A549 (cell line): ENCODE measurements around the gene SLC25A25.

Experiments used
- EP300 ChIP-seq, 2 experiments: fragments of >200 bp; sonication (Bioruptor Twin); formaldehyde crosslinking; IDR thresholded peaks; 2 replicates in 1 of 2; 3 replicates in 1 of 2; pipeline ENCODE4 v1.6.1; 2016 to 2017
- RAD21 ChIP-seq, 2 experiments: fragments of >200 bp in 1 of 2; sonication (Bioruptor Twin) in 1 of 2; formaldehyde crosslinking in 1 of 2; IDR thresholded peaks in 1 of 2; conservative IDR thresholded peaks in 1 of 2; 2 replicates in 1 of 2; 3 replicates in 1 of 2; pipeline ENCODE4 v1.6.1; 2012 to 2018; ENCODE audit warnings: inconsistent platforms in 1 of 2
- TF ChIP-seq, protein P1 (sequence below): fragments of 150-350 bp; IDR thresholded peaks from 2 replicates; pipeline ENCODE4 v1.6.1; 2014; ENCODE audit warnings: low read depth, mild to moderate bottlenecking, low read length

DNA sequence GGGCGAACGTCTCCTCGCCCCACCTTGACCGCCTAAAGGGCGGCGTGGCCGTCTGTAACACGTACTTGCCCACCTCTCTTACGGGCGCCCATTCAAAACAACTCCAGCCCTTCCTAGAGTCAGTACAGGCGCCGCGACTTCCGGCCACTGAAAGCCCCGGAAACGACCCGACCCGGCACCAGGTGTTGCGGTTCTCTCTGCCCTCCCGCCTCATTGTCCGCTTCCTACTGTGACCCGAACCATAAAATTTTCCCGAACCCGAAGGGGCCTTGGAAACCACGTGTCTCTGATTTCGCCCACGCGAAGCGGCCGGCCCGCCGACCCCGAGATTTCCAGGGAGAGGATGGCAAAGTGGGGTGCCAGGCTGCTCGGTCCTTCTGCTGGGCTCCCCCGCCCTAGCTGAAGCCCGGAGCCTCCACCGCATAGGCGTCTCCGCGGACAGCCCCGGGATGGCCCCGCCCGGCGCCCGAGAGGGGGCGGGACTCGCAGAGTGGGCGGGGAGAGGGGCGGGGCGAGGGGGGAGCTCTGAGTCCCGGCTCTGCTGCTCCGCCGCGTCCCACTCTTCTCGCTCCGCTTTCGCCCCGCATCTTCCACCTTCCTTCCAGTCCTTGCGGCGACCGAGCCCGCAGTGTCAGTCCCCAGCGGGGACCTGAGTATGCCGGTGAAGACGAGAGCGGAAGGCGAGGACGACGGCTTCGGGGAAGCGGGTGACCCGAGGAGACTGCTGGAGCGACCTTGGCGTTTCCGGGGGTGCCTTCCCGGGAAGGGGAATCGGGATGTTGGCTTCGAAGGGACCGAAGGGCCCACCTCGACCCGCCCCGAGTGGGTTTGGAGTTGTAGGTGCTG lies 60.2 kb downstream of the SLC25A25 start:
- no peak for TF ChIP-seq RAD21 (conservative IDR thresholded peaks at IDR 0.05 in 1 of 2, IDR thresholded peaks at IDR 0.05 in 1 of 2)
- TF ChIP-seq EP300 (IDR thresholded peaks at IDR 0.05), result no peak
- TF ChIP-seq, protein P1, sequence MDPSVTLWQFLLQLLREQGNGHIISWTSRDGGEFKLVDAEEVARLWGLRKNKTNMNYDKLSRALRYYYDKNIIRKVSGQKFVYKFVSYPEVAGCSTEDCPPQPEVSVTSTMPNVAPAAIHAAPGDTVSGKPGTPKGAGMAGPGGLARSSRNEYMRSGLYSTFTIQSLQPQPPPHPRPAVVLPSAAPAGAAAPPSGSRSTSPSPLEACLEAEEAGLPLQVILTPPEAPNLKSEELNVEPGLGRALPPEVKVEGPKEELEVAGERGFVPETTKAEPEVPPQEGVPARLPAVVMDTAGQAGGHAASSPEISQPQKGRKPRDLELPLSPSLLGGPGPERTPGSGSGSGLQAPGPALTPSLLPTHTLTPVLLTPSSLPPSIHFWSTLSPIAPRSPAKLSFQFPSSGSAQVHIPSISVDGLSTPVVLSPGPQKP, result no peak
